Common myeloid progenitor, CD34-positive (primary cell): ENCODE results near the gene MGAT2.
A peak's percentile ranks its signal among the peaks of the same experiment; 100 is the strongest.

ENCODE experiments used
- CTCF ChIA-PET: fragments of 350-600 bp; sonication (Branson Sonifier 250); formaldehyde crosslinking; loops from one replicate; lab custom pipeline; 2021; ENCODE audit warnings: antibody characterized with exemption; lab: Charles Lee
- POLR2A ChIA-PET: fragments of 350-600 bp; sonication (Branson Sonifier 250); formaldehyde crosslinking; loops from one replicate; lab custom pipeline; 2021; ENCODE audit warnings: antibody characterized with exemption; lab: Charles Lee
- DNase-seq, 3 donors: peaks; one replicate each; pipeline versions ENCODE4 v3.0.0 to v3.0.0-alpha.2; 2013
- H3K27ac ChIP-seq, 2 experiments: 1 replicate in 1 of 2; 2 replicates in 1 of 2; pipeline ENCODE4 v1.7.0; 2013; ENCODE audit warnings: inconsistent platforms in 2 of 2, low read length in 2 of 2, mild to moderate bottlenecking in 2 of 2, low read depth in 1 of 2, moderate library complexity in 1 of 2; ENCODE audit not compliant: severe bottlenecking in 2 of 2, insufficient read depth in 1 of 2, poor library complexity in 1 of 2
- H3K27me3 ChIP-seq, 5 experiments: replicated peaks in 2 of 5; 1 replicate in 3 of 5; 2 replicates in 2 of 5; pipeline versions ENCODE4 v1.6.1 to v1.7.0; 2013; ENCODE audit warnings: low read length in 4 of 5, mild to moderate bottlenecking in 2 of 5, moderate library complexity in 2 of 5, inconsistent platforms in 1 of 5; ENCODE audit not compliant: insufficient read depth in 5 of 5, control insufficient read depth in 4 of 5
- H3K36me3 ChIP-seq, 4 experiments: 1 replicate in 2 of 4; 2 replicates in 2 of 4; pipeline versions ENCODE4 v1.6.1 to v1.7.0; 2013; ENCODE audit warnings: low read length in 3 of 4, control low read depth in 1 of 4, mild to moderate bottlenecking in 1 of 4; ENCODE audit not compliant: control insufficient read depth in 4 of 4, insufficient read depth in 4 of 4
- H3K4me1 ChIP-seq, 4 experiments: 1 replicate in 3 of 4; 2 replicates in 1 of 4; pipeline versions ENCODE4 v1.6.1 to v1.7.1; 2013; ENCODE audit warnings: low read length in 3 of 4, mild to moderate bottlenecking in 3 of 4, control low read depth in 1 of 4, inconsistent platforms in 1 of 4, moderate library complexity in 1 of 4; ENCODE audit not compliant: control insufficient read depth in 4 of 4, insufficient read depth in 4 of 4; ENCODE audit errors: control extremely low read depth in 1 of 4
- H3K4me3 ChIP-seq, 7 experiments: 1 replicate in 4 of 7; 2 replicates in 3 of 7; pipeline versions ENCODE4 v1.5.1 to v1.7.0; 2013; ENCODE audit warnings: mild to moderate bottlenecking in 7 of 7, low read length in 6 of 7, moderate library complexity in 6 of 7, inconsistent platforms in 2 of 7, low read depth in 2 of 7, control low read depth in 1 of 7; ENCODE audit not compliant: insufficient read depth in 4 of 7, control insufficient read depth in 1 of 7; ENCODE audit errors: extremely low read depth in 1 of 7
- H3K9me3 ChIP-seq, 5 experiments: 1 replicate in 4 of 5; 2 replicates in 1 of 5; pipeline versions ENCODE4 v1.6.1 to v1.7.1; 2013; ENCODE audit warnings: low read length in 4 of 5, mild to moderate bottlenecking in 2 of 5, inconsistent platforms in 1 of 5, low read depth in 1 of 5, moderate library complexity in 1 of 5; ENCODE audit not compliant: control insufficient read depth in 4 of 5, insufficient read depth in 2 of 5; ENCODE audit errors: control extremely low read depth in 1 of 5
- WGBS: methylation state at CpG from one replicate; pipeline ENCODE4 v1.1.5; 2013; ENCODE audit not compliant: insufficient coverage; 5-methylcytosine and 5-hydroxymethylcytosine counted together

MGAT2 gene

GRCh38 chr14:49634547-49635334, 14.1 kb downstream of the MGAT2 start, which contains the start of gene DNAAF2:
TSS of gene DNAAF2 (minus strand) at chr14:49635244. CDS start at chr14:49635149, 95 bp downstream.
- Histone ChIP-seq H3K9me3 (no peaks in the 10 kb centered on the region), H3K36me3 (peaks cover 4 to 29% (median 14%) of the 10 kb centered on the region in 4 experiments), H3K4me3 (peak within 1 kb of the TSS; percentile 53 to 98 (median 95)), H3K27me3 (no peaks in the 10 kb centered on the region), H3K27ac (peak within 1 kb of the TSS; percentile 90 to 96), H3K4me1 (peaks cover 8 to 29% (median 24%) of the 10 kb centered on the region in 4 experiments)
- DNase-seq: peak; percentile 69 to 86 (median 82)
- POLR2A ChIA-PET: interaction anchor here (0.6 to 4.6 kb wide), 11 partner anchors 14 to 218 kb away, joined by 3 to 46 read pairs (median 5); partner anchors contain the start of genes KLHDC2, LRR1, MGAT2 and NEMF
- CTCF ChIA-PET: interaction anchor here (0.7 to 2.7 kb wide), 19 partner anchors 9 to 470 kb away, joined by 3 to 20 read pairs (median 5); partner anchors contain the start of genes KLHDC2, LRR1, MGAT2 and NEMF
- WGBS: under 1% methylated on average over 76 of the region's 80 CpGs

- H3K27ac ChIP-seq: peak overlapping the region in 1 of 2 experiments; percentile 96
- H3K4me3 ChIP-seq: no peak overlapping the region
- DNase-seq: no peak
- H3K36me3 ChIP-seq: peaks cover 4 to 43% (median 16%) of the 10 kb centered on the region in 4 experiments
- no peaks in the 10 kb centered on the region for H3K27me3 ChIP-seq
- peaks cover 4 to 26% (median 21%) of the 10 kb centered on the region in 4 experiments for H3K4me1 ChIP-seq
- H3K9me3 ChIP-seq: no peaks in the 10 kb centered on the region
- CTCF ChIA-PET: interaction anchor here (1.4 kb wide), 1 partner anchor 8 kb away, joined by 4 read pairs; no protein-coding TSS in a partner anchor
- POLR2A ChIA-PET: no interaction called here
- 100% methylated on average over 1 of the region's 1 CpG for WGBS
Measured at GRCh38 chr14:49636866-49637265, 16.3 kb downstream of the MGAT2 start.

GRCh38 chr14:49637534-49638078, 17.0 kb downstream of the MGAT2 start:
- POLR2A ChIA-PET: interaction anchor here (0.6 to 0.7 kb wide), 3 partner anchors 53 to 144 kb away, joined by 3 to 4 read pairs (median 4); no protein-coding TSS in a partner anchor
- no peak overlapping the region for H3K27ac ChIP-seq
- no peak for DNase-seq
- H3K36me3 ChIP-seq: peaks cover 4 to 44% (median 16%) of the 10 kb centered on the region in 4 experiments
- no peaks in the 10 kb centered on the region for H3K27me3 ChIP-seq
- peaks cover 0 to 23% (median 17%) of the 10 kb centered on the region in 4 experiments for H3K4me1 ChIP-seq
- no peak overlapping the region for H3K4me3 ChIP-seq
- WGBS: 100% methylated on average over 1 of the region's 3 CpGs
- CTCF ChIA-PET: interaction anchor here (0.8 to 1.4 kb wide), 2 partner anchors 8 to 195 kb away, joined by 3 to 4 read pairs; no protein-coding TSS in a partner anchor
- H3K9me3 ChIP-seq: no peaks in the 10 kb centered on the region

GRCh38 chr14:49640540-49641417, 20.2 kb downstream of the MGAT2 start:
- H3K27ac ChIP-seq: no peak overlapping the region
- H3K27me3 ChIP-seq: no peaks in the 10 kb centered on the region
- H3K9me3 ChIP-seq: no peaks in the 10 kb centered on the region
- ChIA-PET POLR2A (no interaction called here), CTCF (interaction anchor here (0.6 to 2.0 kb wide), 3 partner anchors 13 to 56 kb away, joined by 3 to 5 read pairs (median 4); no protein-coding TSS in a partner anchor)
- H3K4me1 ChIP-seq: peaks cover 0 to 16% (median 8%) of the 10 kb centered on the region in 4 experiments
- H3K36me3 ChIP-seq: peaks cover 4 to 48% (median 16%) of the 10 kb centered on the region in 4 experiments
- no peak for DNase-seq
- no peak overlapping the region for H3K4me3 ChIP-seq
- whole genome bisulfite sequencing: 89% methylated on average over 2 of the region's 7 CpGs

GRCh38 chr14:49641697-49642129, 21.1 kb downstream of the MGAT2 start:
- POLR2A ChIA-PET: interaction anchor here (1.2 kb wide), 1 partner anchor 1190 kb away, joined by 3 read pairs; no protein-coding TSS in a partner anchor
- Histone ChIP-seq H3K9me3 (no peaks in the 10 kb centered on the region), H3K27ac (no peak overlapping the region), H3K36me3 (peaks cover 4 to 49% (median 16%) of the 10 kb centered on the region in 4 experiments), H3K4me1 (peaks cover 0 to 8% (median 3%) of the 10 kb centered on the region in 4 experiments), H3K27me3 (no peaks in the 10 kb centered on the region), H3K4me3 (no peak overlapping the region)
- 78% methylated on average over 8 of the region's 8 CpGs for WGBS
- no peak for DNase-seq
- CTCF ChIA-PET: interaction anchor here (1.4 kb wide), 1 partner anchor 12 kb away, joined by 5 read pairs; no protein-coding TSS in a partner anchor

- H3K9me3 ChIP-seq: no peaks in the 10 kb centered on the region
- H3K27ac ChIP-seq: no peak overlapping the region
- DNase-seq: no peak
- H3K4me1 ChIP-seq: peaks cover 0 to 8% (median 2%) of the 10 kb centered on the region in 4 experiments
- H3K4me3 ChIP-seq: no peak overlapping the region
- H3K27me3 ChIP-seq: no peaks in the 10 kb centered on the region
- H3K36me3 ChIP-seq: peaks cover 5 to 50% (median 20%) of the 10 kb centered on the region in 4 experiments
- CTCF ChIA-PET: no interaction called here
- POLR2A ChIA-PET: interaction anchor here (1.2 kb wide), 1 partner anchor 1190 kb away, joined by 3 read pairs; no protein-coding TSS in a partner anchor
Measured at GRCh38 chr14:49642163-49642562, 21.6 kb downstream of the MGAT2 start.
